Fibroblast of lung (primary cell): ENCODE measurements around the gene NDUFA13.

Experiments
- EZH2 ChIP-seq: IDR thresholded peaks from 2 replicates; pipeline ENCODE4 v1.5.1; 2012; ENCODE audit warnings: low read length, control low read depth, mild to moderate bottlenecking; ENCODE audit errors: missing control alignments
- TF ChIP-seq, protein P1 (sequence below), 2 donors: IDR thresholded peaks in 1 of 2; conservative IDR thresholded peaks in 1 of 2; 1 replicate in 1 of 2; 2 replicates in 1 of 2; pipeline ENCODE4 v1.5.1; 2011 to 2012; ENCODE audit warnings: low read length in 2 of 2, control low read depth in 1 of 2, inconsistent platforms in 1 of 2, low read depth in 1 of 2, mild to moderate bottlenecking in 1 of 2

DNA sequence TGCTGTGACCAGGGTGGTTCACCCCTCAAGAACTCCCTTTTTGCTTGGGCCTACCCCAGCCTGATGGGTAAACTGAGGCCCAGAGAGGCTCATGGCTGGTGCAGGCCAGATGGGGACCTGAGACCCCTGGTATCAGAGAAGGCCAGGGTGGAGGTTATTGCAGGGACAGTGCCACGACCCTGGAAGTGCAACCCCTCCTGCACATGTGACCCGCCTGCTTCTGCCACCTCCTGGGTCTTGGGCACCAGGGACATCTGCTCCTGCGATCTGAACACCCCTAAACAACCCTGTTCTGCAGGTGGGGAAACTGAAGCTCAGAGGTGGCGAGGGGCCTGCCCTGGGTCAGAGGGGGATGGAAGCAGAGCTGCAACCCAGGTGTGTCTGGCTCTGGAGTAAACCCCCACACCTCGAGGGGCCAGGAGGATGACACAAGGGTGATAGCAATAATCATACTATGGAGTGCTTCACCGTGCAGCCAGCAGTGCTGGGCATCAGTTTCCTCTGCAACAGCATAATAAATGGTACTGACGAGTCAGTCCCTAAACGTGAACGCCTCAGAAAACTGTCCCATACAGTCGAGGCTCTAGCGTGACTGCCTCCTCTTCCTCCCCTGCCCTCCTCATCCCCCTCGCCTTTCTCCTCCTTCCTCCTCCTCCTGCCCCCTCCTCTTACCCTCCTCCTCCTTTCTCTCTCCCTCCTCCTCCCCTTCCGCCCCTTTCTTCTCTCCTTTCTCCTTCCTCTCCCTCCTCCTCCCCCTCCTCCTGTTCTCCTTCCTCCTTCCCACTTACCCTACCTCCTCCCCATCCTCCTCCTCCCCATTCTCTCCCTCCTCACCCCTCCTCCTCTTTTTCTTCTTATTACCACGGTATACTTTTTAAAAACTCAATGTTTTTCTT, 17.0 kb downstream of the NDUFA13 start:
- TF ChIP-seq, protein P1, sequence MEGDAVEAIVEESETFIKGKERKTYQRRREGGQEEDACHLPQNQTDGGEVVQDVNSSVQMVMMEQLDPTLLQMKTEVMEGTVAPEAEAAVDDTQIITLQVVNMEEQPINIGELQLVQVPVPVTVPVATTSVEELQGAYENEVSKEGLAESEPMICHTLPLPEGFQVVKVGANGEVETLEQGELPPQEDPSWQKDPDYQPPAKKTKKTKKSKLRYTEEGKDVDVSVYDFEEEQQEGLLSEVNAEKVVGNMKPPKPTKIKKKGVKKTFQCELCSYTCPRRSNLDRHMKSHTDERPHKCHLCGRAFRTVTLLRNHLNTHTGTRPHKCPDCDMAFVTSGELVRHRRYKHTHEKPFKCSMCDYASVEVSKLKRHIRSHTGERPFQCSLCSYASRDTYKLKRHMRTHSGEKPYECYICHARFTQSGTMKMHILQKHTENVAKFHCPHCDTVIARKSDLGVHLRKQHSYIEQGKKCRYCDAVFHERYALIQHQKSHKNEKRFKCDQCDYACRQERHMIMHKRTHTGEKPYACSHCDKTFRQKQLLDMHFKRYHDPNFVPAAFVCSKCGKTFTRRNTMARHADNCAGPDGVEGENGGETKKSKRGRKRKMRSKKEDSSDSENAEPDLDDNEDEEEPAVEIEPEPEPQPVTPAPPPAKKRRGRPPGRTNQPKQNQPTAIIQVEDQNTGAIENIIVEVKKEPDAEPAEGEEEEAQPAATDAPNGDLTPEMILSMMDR (conservative IDR thresholded peaks at IDR 0.05 in 1 of 2, IDR thresholded peaks at IDR 0.05 in 1 of 2; ENCODE audit: low read depth in 1 of 2, low read length in 2 of 2), result no peak
- TF ChIP-seq EZH2, result no peak
